Measurements from ENCODE around the gene S100A6.

- TF ChIP-seq CTCF (IDR thresholded peaks at IDR 0.05 in 4 of 5, conservative IDR thresholded peaks at IDR 0.05 in 1 of 5) (no peak), POLR2A (IDR thresholded peaks at IDR 0.05) (no peak)
Measured at GRCh38 chr1:153534226-153534924, 1.4 kb downstream of the S100A6 start.

Measured in gastrocnemius medialis (tissue), 4 donors.